Measurements from ENCODE around the gene RPS25. TPM values are rescaled to one million over a fixed set of nuclear protein-coding genes. Genes with fewer than 3 reads are reported as not detected.
"Not testable (repeated sequence)": the region's sequence is repeated elsewhere in the genome, so short reads cannot be mapped to it uniquely, and the experiment has no call there.

Gene RPS25
- total and polyA plus RNA-seq, 12 donors: 743 to 1,607 (median 838) TPM

DNA sequence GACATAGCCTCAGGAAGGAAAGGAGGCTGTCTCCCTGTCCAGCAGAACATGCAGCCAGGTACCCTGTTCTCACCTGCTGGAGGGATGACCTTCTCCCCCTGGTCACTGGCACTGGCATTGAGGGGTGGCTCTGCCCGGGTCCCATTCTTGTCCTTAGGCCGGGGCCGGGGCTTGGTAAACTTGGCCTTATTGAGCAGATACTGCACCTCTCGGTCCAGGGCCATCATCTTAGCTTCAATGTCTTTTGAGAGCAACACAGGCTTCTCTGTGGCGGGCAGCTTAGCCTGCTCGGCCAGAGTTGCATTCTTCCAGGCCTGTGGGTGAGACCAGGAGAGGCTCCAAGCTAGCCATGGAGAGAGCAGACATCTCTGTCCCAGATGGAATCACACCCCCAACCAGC, 28.3 kb upstream of the RPS25 start:
- intact Hi-C loops (cut with DNase I): no loop called here
- 97% methylated on average over 6 of the region's 6 CpGs for WGBS, 2 donors
- no peak for DNase-seq

DNA sequence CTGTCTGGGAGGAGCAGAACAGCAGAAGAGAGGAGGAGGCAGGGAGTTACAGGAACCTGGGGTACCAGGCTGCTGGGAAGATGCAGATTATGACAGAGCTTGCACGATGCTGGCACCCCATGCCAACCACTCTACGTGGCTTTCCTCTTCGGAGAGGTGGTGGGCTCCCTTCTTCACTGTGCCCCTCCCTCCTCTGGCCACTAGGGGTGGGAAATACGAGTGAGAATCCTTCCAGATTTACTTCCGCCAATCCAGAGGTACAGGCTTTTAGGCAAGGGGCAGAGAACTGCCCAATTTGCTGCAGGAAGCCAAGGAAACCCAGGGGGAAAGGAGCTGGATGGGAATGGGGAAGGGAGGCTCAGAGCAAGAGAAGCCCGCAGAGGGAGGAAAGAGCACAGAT, 26.6 kb upstream of the RPS25 start:
- intact Hi-C loops (cut with DNase I): no loop called here
- H3K36me3 ChIP-seq: peaks cover 3 to 56% (median 50%) of the 10 kb centered on the region in 9 donors
- DNase-seq (no peak), ATAC-seq (peak in 2 of 8 donors; percentile 8 to 23)
- TF ChIP-seq, protein P1, sequence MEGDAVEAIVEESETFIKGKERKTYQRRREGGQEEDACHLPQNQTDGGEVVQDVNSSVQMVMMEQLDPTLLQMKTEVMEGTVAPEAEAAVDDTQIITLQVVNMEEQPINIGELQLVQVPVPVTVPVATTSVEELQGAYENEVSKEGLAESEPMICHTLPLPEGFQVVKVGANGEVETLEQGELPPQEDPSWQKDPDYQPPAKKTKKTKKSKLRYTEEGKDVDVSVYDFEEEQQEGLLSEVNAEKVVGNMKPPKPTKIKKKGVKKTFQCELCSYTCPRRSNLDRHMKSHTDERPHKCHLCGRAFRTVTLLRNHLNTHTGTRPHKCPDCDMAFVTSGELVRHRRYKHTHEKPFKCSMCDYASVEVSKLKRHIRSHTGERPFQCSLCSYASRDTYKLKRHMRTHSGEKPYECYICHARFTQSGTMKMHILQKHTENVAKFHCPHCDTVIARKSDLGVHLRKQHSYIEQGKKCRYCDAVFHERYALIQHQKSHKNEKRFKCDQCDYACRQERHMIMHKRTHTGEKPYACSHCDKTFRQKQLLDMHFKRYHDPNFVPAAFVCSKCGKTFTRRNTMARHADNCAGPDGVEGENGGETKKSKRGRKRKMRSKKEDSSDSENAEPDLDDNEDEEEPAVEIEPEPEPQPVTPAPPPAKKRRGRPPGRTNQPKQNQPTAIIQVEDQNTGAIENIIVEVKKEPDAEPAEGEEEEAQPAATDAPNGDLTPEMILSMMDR (IDR thresholded peaks at IDR 0.05): peak in 1 of 9 donors; percentile 9
- WGBS, 2 donors: 75 to 79% methylated on average over 6 of the region's 6 CpGs
- no peaks in the 10 kb centered on the region for H3K27me3 ChIP-seq
- no peak overlapping the region for H3K4me3 ChIP-seq
- H3K4me1 ChIP-seq: no peaks in the 10 kb centered on the region
- H3K27ac ChIP-seq: no peak overlapping the region
- H3K9me3 ChIP-seq: no peaks in the 10 kb centered on the region

More for the DNA sequence above, 28.3 kb upstream of the RPS25 start:
- no peaks in the 10 kb centered on the region for H3K9me3 ChIP-seq
- TF ChIP-seq, protein P1 (IDR thresholded peaks at IDR 0.05): no peak
- no peak for ATAC-seq
- H3K4me1 ChIP-seq: no peaks in the 10 kb centered on the region
- H3K27me3 ChIP-seq: no peaks in the 10 kb centered on the region
- H3K4me3 ChIP-seq: no peak overlapping the region
- H3K36me3 ChIP-seq: peaks cover 7 to 74% (median 65%) of the 10 kb centered on the region in 9 donors
- no peak overlapping the region for H3K27ac ChIP-seq

DNA sequence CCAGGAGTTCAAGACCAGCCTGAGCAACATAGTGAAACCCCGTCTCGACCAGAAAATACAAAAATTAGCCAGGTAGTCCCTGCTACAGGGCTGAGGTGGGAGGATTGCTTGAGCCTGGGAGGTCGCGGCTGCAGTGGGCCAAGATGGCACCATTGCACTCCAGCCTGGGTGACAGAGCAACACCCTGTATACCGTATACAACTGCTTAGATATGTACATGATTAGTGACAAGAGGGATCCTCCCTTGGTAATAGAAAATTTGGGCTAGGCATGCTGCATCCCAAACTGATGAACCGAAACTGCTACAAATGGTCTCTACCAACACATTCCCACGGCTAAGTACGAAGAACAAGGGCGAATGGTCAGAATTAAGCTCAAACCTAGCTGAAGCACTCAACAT, 24.8 kb upstream of the RPS25 start:
- intact Hi-C loops (cut with DNase I): no loop called here
- no peak overlapping the region for H3K4me3 ChIP-seq
- ATAC-seq: no peak
- H3K9me3 ChIP-seq: no peaks in the 10 kb centered on the region
- H3K36me3 ChIP-seq: peaks cover 0 to 38% (median 32%) of the 10 kb centered on the region in 9 donors
- no peak overlapping the region for H3K27ac ChIP-seq
- WGBS, 2 donors: 88 to 95% methylated on average over 9 of the region's 9 CpGs
- no peak for DNase-seq
- TF ChIP-seq, protein P1 (IDR thresholded peaks at IDR 0.05): no peak
- H3K4me1 ChIP-seq: no peaks in the 10 kb centered on the region
- no peaks in the 10 kb centered on the region for H3K27me3 ChIP-seq

DNA sequence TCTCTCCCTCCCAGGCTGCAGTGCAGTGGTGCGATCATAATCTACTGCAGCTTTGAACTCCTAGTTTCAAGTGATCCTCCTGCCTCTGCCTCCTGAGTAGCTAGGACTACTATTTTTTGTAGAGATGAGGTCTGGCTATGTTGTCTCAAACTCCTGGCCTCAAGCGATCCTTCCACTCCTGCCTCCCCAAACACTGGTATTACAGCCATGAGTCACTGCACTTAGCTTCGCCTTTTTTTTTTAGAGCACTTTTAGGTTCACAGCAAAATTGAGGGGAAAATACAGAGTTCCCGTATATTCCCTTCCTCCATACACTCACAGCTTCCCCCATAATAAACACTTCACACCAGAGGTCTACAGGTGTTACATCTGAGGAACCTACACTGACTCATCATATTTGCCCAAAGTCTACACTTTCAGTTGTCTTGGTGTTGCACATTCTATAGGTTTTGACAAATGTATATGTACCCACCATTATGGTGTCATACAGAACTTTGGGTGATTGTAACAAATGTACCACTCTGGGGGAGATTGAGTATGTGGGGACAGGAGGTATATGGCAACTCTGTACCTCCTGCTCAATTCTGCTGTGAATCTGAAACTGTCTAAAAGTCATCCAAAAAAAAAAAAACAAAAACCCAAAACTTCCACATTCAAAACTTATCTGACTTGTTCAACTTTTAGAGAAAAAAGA, 23.8 kb upstream of the RPS25 start:
- intact Hi-C loops (cut with DNase I): no loop called here
- peaks cover 0 to 29% (median 22%) of the 10 kb centered on the region in 9 donors for H3K36me3 ChIP-seq
- no peaks in the 10 kb centered on the region for H3K27me3 ChIP-seq
- no peaks in the 10 kb centered on the region for H3K4me1 ChIP-seq
- no peak overlapping the region for H3K4me3 ChIP-seq
- DNase-seq: no peak
- no peak for ATAC-seq
- H3K9me3 ChIP-seq: no peaks in the 10 kb centered on the region
- WGBS, 2 donors: 92 to 95% methylated on average over 4 of the region's 4 CpGs
- TF ChIP-seq, protein P1 (IDR thresholded peaks at IDR 0.05): no peak
- no peak overlapping the region for H3K27ac ChIP-seq

DNA sequence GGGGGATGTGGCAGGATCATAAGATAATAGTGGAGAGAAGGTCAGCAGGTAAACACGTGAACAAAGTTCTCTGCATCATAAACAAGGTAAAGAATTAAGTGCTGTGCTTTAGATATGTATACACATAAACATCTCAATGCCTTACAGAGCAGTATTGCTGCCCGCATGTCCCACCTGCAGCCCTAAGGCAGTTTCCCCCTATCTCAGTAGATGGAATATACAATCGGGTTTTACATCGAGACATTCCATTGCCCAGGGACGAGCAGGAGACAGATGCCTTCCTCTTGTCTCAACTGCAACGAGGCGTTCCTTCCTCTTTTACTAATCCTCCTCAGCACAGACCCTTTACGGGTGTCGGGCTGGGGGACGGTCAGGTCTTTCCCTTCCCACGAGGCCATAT, 21.3 kb upstream of the RPS25 start:
- H3K27me3 ChIP-seq; H3K4me3 ChIP-seq; DNase-seq; H3K4me1 ChIP-seq; ATAC-seq; H3K9me3 ChIP-seq; H3K36me3 ChIP-seq; intact Hi-C loops (cut with DNase I); H3K27ac ChIP-seq: not testable (repeated sequence)
- WGBS, 2 donors: 30 to 31% methylated on average over 9 to 11 of the region's 11 CpGs

Data from heart right ventricle (tissue), 16 donors.